ENCODE data around the gene MAP3K14.

DNA sequence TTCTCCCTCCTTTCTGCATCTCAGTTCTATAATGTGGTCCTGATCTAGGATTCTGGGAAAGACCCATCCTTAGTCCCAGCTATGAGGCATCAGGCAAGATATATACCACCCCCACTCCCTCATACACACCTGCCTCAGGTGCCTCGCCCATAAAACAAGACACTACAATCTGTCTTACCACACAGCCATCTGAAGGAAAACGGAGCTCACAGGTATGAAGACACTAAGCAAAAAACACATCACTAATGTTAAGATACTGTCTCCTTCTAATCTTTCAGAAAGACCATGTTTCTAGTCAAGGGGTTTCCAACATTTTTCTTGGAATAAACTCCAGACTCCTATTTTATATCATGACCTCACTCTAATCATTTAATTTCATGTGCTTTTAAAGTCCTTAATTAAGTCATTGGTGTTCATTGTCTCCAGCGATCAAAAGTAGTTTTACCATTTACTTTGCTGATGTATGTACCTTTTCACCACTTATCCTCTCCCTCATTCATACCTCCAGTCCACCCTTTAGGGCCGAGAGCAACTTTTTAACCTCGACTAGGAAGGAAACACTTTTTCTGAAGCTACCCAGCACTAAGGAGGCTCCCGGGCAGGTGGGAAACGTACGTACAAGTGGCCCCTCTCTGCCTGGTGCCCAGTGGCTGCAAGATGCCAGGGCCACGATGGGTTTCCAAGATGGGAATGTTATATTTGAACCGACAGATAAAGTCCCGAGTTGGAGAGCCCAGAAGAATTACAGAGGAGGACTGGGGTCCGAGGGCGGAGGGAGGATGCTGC, 979 bp downstream of the MAP3K14 start:
- TF ChIP-seq YY1 (IDR thresholded peaks at IDR 0.05; ENCODE audit: insufficient read depth, insufficient read length): no peak
- no peak for TF ChIP-seq SUZ12 (IDR thresholded peaks at IDR 0.05; ENCODE audit: extremely low read depth, insufficient read depth, insufficient read length)
- no peak for TF ChIP-seq ZNF274 (IDR thresholded peaks at IDR 0.05; ENCODE audit: low read depth, low read length)
